ENCODE results near the gene KIF11. TPM values are rescaled to one million over a fixed set of nuclear protein-coding genes. Genes with fewer than 3 reads are reported as not detected.
A peak's percentile ranks its signal among the peaks of the same experiment; 100 is the strongest.

The KIF11 gene
- total and polyA plus RNA-seq, 9 of the 15 experiments (the other 6 are each of a cell fraction or from before 2014, with no cell fraction given), result 11.3 to 54.4 (median 29.2) TPM

DNA sequence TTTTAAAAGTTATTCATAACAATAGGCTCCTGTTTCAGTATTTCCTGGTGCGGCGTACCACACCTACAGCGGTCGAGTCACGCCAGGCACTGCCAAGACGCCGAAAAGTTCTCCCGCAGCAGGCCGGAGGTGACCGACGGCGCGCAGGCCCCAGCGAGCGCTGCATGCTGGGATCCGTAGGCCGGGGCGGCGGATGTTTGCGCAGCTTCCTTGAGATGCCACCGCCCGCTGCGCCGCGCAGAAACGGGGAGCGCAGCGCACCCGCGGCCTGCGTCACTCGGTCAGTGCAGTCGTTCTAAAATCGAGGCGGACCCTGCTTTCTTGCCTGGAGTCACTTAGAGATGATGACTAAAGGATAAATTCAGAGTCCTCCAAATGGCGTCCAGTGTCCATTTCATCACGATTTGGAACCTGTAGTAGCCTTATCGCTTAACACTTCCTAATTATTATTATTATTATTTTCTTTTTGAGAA lies 1.3 kb upstream of the KIF11 start (continued):
- TF ChIP-seq ZNF184 (CRISPR knock-in tag; IDR thresholded peaks at IDR 0.05) (no peak), NFE2 (IDR thresholded peaks at IDR 0.05; ENCODE audit: low read depth) (no peak), NFIX (CRISPR knock-in tag; IDR thresholded peaks at IDR 0.05; ENCODE audit: low read depth) (no peak), PRPF4 (IDR thresholded peaks at IDR 0.05; ENCODE audit: insufficient read depth, low read depth, low read length, poor library complexity, severe bottlenecking) (no peak), POLR3A (IDR thresholded peaks at IDR 0.05; ENCODE audit: borderline replicate concordance, extremely low read depth, insufficient read depth, insufficient read length) (no peak), CHCHD3 (CRISPR knock-in tag; IDR thresholded peaks at IDR 0.05) (no peak), NEUROD1 (IDR thresholded peaks at IDR 0.05; ENCODE audit: borderline replicate concordance, low read depth, low read length, partially characterized antibody) (peak; percentile 26), RBM22 (IDR thresholded peaks at IDR 0.05; ENCODE audit: low read depth, low read length, poor library complexity, severe bottlenecking) (no peak), NFIC (IDR thresholded peaks at IDR 0.05) (no peak), NCOA6 (IDR thresholded peaks at IDR 0.05) (no peak), NRF1 (conservative IDR thresholded peaks at IDR 0.05 in 1 of 2, IDR thresholded peaks at IDR 0.05 in 1 of 2) (peak; percentile 94), PHF21A (IDR thresholded peaks at IDR 0.05; ENCODE audit: borderline replicate concordance, low read depth) (no peak), NCOA2 (IDR thresholded peaks at IDR 0.05; ENCODE audit: partially characterized antibody in 2 of 2) (no peak)
- TF ChIP-seq, protein P1, sequence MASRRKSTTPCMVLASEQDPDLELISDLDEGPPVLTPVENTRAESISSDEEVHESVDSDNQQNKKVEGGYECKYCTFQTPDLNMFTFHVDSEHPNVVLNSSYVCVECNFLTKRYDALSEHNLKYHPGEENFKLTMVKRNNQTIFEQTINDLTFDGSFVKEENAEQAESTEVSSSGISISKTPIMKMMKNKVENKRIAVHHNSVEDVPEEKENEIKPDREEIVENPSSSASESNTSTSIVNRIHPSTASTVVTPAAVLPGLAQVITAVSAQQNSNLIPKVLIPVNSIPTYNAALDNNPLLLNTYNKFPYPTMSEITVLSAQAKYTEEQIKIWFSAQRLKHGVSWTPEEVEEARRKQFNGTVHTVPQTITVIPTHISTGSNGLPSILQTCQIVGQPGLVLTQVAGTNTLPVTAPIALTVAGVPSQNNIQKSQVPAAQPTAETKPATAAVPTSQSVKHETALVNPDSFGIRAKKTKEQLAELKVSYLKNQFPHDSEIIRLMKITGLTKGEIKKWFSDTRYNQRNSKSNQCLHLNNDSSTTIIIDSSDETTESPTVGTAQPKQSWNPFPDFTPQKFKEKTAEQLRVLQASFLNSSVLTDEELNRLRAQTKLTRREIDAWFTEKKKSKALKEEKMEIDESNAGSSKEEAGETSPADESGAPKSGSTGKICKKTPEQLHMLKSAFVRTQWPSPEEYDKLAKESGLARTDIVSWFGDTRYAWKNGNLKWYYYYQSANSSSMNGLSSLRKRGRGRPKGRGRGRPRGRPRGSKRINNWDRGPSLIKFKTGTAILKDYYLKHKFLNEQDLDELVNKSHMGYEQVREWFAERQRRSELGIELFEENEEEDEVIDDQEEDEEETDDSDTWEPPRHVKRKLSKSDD (conservative IDR thresholded peaks at IDR 0.05; ENCODE audit: low read length), result no peak
- TF ChIP-seq, protein P2, sequence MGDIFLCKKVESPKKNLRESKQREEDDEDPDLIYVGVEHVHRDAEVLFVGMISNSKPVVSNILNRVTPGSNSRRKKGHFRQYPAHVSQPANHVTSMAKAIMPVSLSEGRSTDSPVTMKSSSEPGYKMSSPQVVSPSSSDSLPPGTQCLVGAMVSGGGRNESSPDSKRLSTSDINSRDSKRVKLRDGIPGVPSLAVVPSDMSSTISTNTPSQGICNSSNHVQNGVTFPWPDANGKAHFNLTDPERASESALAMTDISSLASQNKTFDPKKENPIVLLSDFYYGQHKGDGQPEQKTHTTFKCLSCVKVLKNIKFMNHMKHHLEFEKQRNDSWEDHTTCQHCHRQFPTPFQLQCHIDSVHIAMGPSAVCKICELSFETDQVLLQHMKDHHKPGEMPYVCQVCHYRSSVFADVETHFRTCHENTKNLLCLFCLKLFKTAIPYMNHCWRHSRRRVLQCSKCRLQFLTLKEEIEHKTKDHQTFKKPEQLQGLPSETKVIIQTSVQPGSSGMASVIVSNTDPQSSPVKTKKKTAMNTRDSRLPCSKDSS (IDR thresholded peaks at IDR 0.05; ENCODE audit: low read depth, partially characterized antibody), result no peak

Data from K562 (cell line).